Gastrocnemius medialis (tissue), 4 donors: ENCODE data around the gene CYTH3. TPM values are rescaled to one million over a fixed set of nuclear protein-coding genes. Genes with fewer than 3 reads are reported as not detected.

Experiments
- ATAC-seq, 2 donors: fragments of 150-250 bp; one replicate each; pipeline ENCODE4 v1.9.1; 2016
- DNase-seq, 2 donors: peaks; one replicate each; pipeline ENCODE4 v3.0.0-alpha.2; 2019
- H3K27ac ChIP-seq, 4 donors: fragments of 200-600 bp; sonication (generic); 1 replicate in 1 of 4; 2 replicates in 3 of 4; pipeline ENCODE4 v1.5.1; 2016 to 2018; ENCODE audit warnings: mild to moderate bottlenecking in 2 of 4, moderate library complexity in 1 of 4
- H3K27me3 ChIP-seq, 3 donors: fragments of 200-600 bp; sonication (generic) in 2 of 3; 1 replicate in 1 of 3; 2 replicates in 2 of 3; pipeline versions ENCODE4 v1.5.1 to v1.6.0; 2016 to 2019; ENCODE audit warnings: mild to moderate bottlenecking in 1 of 3, moderate library complexity in 1 of 3
- H3K36me3 ChIP-seq, 2 donors: fragments of 200-600 bp; sonication (generic) in 1 of 2; one replicate each; pipeline ENCODE4 v1.5.1; 2017 to 2018
- H3K4me1 ChIP-seq, 2 donors: fragments of 200-600 bp; sonication (generic) in 1 of 2; one replicate each; pipeline ENCODE4 v1.5.1; 2016 to 2017; ENCODE audit warnings: mild to moderate bottlenecking in 2 of 2
- H3K4me3 ChIP-seq, 4 donors: fragments of 200-600 bp; sonication (generic) in 3 of 4; 1 replicate in 1 of 4; 2 replicates in 3 of 4; pipeline ENCODE4 v1.5.1; 2016 to 2019; ENCODE audit warnings: mild to moderate bottlenecking in 2 of 4
- H3K9me3 ChIP-seq, 3 donors: fragments of 200-600 bp; sonication (generic) in 2 of 3; 1 replicate in 1 of 3; 2 replicates in 2 of 3; pipeline ENCODE4 v1.5.1; 2016 to 2019
- POLR2A ChIP-seq, 2 donors: fragments of 450-650 bp; IDR thresholded peaks; one replicate each; pipeline ENCODE4 v1.6.1; 2017; ENCODE audit warnings: antibody characterized with exemption in 2 of 2, mild to moderate bottlenecking in 2 of 2, moderate library complexity in 2 of 2
- in situ Hi-C, 4 donors: fragments of 200-750 bp; cut with MboI; loops; one replicate each; pipeline versions ENCODE4 v1.15.0 to v1.8.0; 2017; ENCODE audit warnings: low sequenced_read_pairs in 4 of 4
- intact Hi-C: fragments of 100-400 bp; cut with DNase I; formaldehyde crosslinking; loops from one replicate; pipeline ENCODE4 v1.15.1; 2023; ENCODE audit warnings: low total_unique reads
- total RNA-seq, 4 donors: library from RNA; depleted of rRNA; stranded (reverse); fragments of >200 nt; gene quantifications; one replicate each; pipeline versions ENCODE4 v1.1.0 to v1.2.3, GENCODE V29; 2016
- TF ChIP-seq, protein P1 (sequence below), 5 experiments: fragments of 450-650 bp in 3 of 5; fragments of 200-600 bp in 2 of 5; sonication (generic) in 2 of 5; IDR thresholded peaks in 4 of 5; conservative IDR thresholded peaks in 1 of 5; 1 replicate in 4 of 5; 2 replicates in 1 of 5; pipeline ENCODE4 v1.5.1; 2016 to 2019; ENCODE audit warnings: antibody characterized with exemption in 5 of 5, mild to moderate bottlenecking in 3 of 5, moderate library complexity in 3 of 5

The CYTH3 gene
- total RNA-seq, 4 donors from 2014 or later, result 14.3 to 20.2 (median 16.7) TPM

GRCh38 chr7:6180344-6180725 is 92.1 kb downstream of the CYTH3 start:
- H3K36me3 ChIP-seq, result no peaks in the 10 kb centered on the region
- ATAC-seq (no peak), DNase-seq (no peak)
- intact Hi-C loops (no loop called here), in situ Hi-C loops (no loop called here)
- no peaks in the 10 kb centered on the region for H3K9me3 ChIP-seq
- peak overlapping the region in 3 of 4 donors; percentile 57 to 77 (median 66) for H3K27ac ChIP-seq
- TF ChIP-seq, protein P1, sequence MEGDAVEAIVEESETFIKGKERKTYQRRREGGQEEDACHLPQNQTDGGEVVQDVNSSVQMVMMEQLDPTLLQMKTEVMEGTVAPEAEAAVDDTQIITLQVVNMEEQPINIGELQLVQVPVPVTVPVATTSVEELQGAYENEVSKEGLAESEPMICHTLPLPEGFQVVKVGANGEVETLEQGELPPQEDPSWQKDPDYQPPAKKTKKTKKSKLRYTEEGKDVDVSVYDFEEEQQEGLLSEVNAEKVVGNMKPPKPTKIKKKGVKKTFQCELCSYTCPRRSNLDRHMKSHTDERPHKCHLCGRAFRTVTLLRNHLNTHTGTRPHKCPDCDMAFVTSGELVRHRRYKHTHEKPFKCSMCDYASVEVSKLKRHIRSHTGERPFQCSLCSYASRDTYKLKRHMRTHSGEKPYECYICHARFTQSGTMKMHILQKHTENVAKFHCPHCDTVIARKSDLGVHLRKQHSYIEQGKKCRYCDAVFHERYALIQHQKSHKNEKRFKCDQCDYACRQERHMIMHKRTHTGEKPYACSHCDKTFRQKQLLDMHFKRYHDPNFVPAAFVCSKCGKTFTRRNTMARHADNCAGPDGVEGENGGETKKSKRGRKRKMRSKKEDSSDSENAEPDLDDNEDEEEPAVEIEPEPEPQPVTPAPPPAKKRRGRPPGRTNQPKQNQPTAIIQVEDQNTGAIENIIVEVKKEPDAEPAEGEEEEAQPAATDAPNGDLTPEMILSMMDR (IDR thresholded peaks at IDR 0.05 in 4 of 5, conservative IDR thresholded peaks at IDR 0.05 in 1 of 5), result no peak
- TF ChIP-seq POLR2A (IDR thresholded peaks at IDR 0.05), result no peak
- H3K4me1 ChIP-seq, result peaks cover 41 to 50% of the 10 kb centered on the region in 2 donors
- H3K27me3 ChIP-seq, result no peaks in the 10 kb centered on the region
- H3K4me3 ChIP-seq, result no peak overlapping the region

DNA sequence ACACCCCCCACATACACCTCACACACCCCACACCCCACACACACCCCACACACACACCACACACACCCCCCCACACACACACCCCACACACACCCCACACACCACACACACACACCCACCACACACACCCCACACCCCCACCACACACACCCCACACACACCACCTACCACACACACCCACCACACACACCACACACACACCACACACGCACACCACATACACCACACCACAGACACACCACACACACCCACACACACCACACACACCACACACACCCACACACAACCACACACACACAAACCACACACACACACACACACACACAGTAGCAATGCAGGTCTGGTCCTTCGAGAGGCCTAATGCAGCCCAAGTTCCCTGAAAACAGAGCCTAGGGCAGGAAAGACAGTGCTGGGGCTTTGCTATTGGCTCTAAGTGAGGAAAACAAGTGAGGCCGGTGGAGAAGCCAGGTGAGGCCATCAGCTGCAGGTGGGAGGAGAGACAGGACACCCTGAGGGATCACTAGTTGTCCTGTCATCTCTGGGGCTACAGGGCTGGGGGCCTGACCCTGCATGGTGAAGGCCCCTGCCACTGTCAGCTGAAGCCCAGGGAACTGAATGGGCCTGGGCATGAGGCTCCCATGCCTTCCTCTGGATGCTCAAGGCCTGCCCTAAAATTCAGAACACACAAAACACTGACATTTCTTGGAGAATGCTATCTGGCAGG is 92.6 kb downstream of the CYTH3 start:
- H3K27me3 ChIP-seq, result no peaks in the 10 kb centered on the region
- ATAC-seq (no peak), DNase-seq (no peak)
- in situ Hi-C loops, result no loop called here
- peaks cover 41 to 50% of the 10 kb centered on the region in 2 donors for H3K4me1 ChIP-seq
- H3K36me3 ChIP-seq, result no peaks in the 10 kb centered on the region
- no peak overlapping the region for H3K4me3 ChIP-seq
- intact Hi-C loops, result loop anchor here (5.0 kb wide), 2 partner anchors 93 to 243 kb away; partner anchors contain the start of gene CYTH3
- H3K9me3 ChIP-seq, result no peaks in the 10 kb centered on the region
- peak overlapping the region in 3 of 4 donors; percentile 57 to 77 (median 66) for H3K27ac ChIP-seq
- TF ChIP-seq, protein P1 (IDR thresholded peaks at IDR 0.05 in 4 of 5, conservative IDR thresholded peaks at IDR 0.05 in 1 of 5), result no peak
- no peak for TF ChIP-seq POLR2A (IDR thresholded peaks at IDR 0.05)

DNA sequence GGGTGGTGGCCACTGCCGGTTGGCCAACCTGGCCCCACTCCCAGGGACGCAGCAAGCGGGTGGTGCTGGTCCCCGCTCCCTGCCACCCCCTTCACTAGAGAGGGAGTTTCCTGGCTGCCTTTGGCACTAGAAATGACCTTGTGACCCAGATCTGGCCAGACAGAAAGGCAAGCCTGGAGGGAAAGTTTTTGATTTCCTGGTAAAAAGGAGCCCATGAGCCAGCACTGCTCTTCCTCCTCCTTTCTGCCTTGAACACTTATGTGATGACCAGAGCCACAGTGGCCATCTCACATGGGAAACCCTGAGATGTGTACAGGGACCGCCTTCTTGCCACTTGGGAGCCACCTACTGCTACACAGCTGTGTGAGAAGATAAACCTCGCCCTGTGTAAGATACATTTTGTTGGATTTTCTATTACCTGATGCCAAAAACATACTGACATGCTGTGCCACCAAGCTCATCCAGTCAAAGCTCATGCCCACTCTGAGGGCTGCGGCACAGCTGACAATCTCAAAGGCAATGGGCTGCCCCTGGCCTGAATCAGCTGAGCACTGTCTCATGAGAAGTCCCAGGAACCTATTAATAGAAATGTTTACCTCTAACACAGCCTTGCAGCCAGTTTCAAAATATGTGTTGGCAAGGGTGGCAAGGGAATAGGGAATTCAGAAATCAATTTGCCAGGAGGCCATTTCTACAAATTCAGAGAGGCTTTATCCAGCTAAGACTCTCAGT is 94.0 kb downstream of the CYTH3 start:
- Histone ChIP-seq H3K27ac (peak overlapping the region; percentile 30 to 77 (median 62)), H3K36me3 (no peaks in the 10 kb centered on the region), H3K4me3 (no peak overlapping the region), H3K4me1 (peaks cover 41 to 50% of the 10 kb centered on the region in 2 donors), H3K9me3 (no peaks in the 10 kb centered on the region), H3K27me3 (no peaks in the 10 kb centered on the region)
- TF ChIP-seq, protein P1 (IDR thresholded peaks at IDR 0.05 in 4 of 5, conservative IDR thresholded peaks at IDR 0.05 in 1 of 5), result no peak
- peak; percentile 39 to 63 for TF ChIP-seq POLR2A (IDR thresholded peaks at IDR 0.05)
- in situ Hi-C loops (no loop called here), intact Hi-C loops (loop anchor here (5.0 kb wide), 2 partner anchors 94 to 244 kb away; partner anchors contain the start of gene CYTH3)
- DNase-seq (peak; percentile 45 to 52), ATAC-seq (peak; percentile 34 to 84)

DNA sequence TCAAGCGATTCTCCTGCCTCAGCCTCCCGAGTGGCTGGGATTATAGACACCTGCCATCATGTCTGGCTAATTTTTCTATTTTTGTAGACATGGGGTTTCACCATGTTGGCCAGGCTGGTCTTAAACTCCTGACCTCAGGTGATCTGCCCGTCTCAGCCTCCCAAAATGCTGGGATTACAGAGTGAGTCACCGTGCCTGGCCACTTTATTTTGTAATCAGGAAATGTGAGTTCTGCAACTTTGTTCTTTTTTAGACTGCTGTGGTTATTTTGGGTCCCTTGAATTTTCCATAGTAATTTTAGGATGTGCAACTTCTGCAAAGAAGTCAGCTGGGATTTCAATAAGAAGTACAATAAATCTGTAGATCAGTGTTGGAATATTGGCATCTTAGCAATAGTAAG is 96.8 kb downstream of the CYTH3 start:
- Histone ChIP-seq H3K4me1 (peaks cover 27 to 36% of the 10 kb centered on the region in 2 donors), H3K36me3 (peaks cover 0 to 10% of the 10 kb centered on the region in 2 donors), H3K27ac (peak overlapping the region; percentile 14 to 77 (median 51)), H3K4me3 (no peak overlapping the region), H3K9me3 (no peaks in the 10 kb centered on the region), H3K27me3 (no peaks in the 10 kb centered on the region)
- ATAC-seq, result peak; percentile 72 to 78
- in situ Hi-C loops, result no loop called here
- peak; percentile 53 to 79 for DNase-seq
- peak in 1 of 2 donors; percentile 24 for TF ChIP-seq POLR2A (IDR thresholded peaks at IDR 0.05)
- TF ChIP-seq, protein P1 (IDR thresholded peaks at IDR 0.05 in 4 of 5, conservative IDR thresholded peaks at IDR 0.05 in 1 of 5), result no peak
- intact Hi-C loops, result loop anchor here (5.0 kb wide), 2 partner anchors 97 to 247 kb away; partner anchors contain the start of gene CYTH3
